NCI-H460 (cell line): ENCODE measurements around the gene DGLUCY. TPM values are rescaled to one million over a fixed set of nuclear protein-coding genes. Genes with fewer than 3 reads are reported as not detected.
"Not testable (repeated sequence)": the region's sequence is repeated elsewhere in the genome, so short reads cannot be mapped to it uniquely, and the experiment has no call there.

ENCODE experiments used
- DNase-seq: peaks from one replicate; pipeline ENCODE4 v3.0.0-alpha.2; 2016; ENCODE audit warnings: low read depth; ENCODE audit errors: extremely low read depth
- total RNA-seq: library from RNA; depleted of rRNA; stranded (reverse); fragments of >200 nt; shearing (Covaris generic); gene quantifications from 2 replicates; pipeline ENCODE4 v1.2.3, GENCODE V29; 2014

The DGLUCY gene
- total RNA-seq, 1 experiment from 2014 or later = 8.3 TPM

DNA sequence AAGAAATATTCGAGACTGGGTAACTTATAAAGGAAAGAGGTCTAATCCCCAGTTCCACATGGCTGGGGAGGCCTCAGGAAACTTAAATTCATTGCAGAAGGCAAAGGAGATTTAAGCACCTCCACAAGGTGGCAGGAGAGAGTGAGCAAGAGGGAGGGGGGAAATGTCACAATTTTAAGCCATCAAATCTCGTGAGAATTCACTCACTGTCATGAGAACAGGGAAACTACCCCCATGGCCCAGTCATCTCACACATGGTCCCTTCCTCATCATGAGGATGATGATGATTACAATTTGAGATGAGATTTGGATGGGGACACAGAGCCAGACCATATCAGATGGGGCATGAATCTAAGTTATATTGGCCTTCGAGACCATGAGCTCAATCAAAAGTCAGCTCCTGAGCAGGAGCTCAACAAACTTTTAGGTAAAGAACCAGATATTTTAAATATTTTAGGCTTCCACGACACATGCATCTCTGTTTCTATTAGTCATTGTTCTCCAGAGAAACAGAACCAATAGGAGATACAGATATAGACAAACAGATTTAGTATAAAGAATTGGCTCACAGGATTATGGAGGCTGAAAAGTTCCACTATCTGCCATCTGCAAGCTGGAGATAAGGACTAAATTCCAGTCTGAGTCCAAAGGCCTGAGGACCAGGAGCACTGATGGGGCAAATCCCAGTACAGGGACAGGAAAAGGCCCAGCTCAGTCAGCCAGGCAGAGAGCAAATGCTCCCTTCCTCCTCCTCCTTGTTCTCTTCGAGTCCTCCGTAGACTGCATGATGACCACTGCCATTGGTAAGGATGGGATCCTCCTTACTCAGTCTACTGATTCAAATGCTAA lies 24.9 kb downstream of the DGLUCY start:
- DNase-seq = peak; percentile 38

DNA sequence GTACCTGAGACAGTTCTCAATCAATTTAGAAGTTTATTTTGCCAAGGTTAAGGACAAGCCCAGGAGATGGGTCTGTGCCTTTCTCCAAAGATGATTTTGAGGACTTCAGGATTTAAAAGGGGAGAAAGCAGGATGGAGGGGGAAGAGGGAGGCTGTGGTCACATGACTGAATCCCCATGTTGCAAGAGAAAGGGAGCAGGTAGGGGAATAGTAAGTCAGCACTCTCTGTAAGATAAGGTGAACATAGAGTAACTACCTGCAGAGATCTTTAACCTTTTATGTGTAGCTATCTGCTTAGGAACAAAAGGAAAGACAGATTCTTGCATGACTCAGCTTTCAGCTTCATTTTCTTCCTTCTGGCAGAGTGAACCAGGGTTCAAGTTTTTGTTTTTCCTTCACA lies 25.9 kb downstream of the DGLUCY start:
- DNase-seq = no peak

DNA sequence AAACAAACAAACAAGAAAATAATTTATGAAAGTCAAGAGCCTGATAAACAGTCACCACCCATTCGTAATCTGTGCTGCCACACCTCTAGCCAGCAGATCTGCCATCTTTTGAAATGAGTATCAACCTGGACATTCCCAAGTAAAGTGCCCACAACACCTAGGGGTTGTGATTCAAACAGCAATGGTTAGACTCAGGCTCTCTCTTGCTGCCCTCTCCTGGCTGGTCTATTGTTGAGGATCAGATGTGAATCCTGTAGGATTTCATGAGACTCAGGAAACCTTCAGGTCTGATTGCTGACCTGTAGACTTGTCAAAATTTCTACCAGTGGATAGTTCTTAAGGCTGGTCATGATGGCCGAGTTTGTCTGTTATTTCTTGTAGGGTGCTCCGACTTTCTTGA lies 26.8 kb downstream of the DGLUCY start:
- DNase-seq = peak; percentile 31

DNA sequence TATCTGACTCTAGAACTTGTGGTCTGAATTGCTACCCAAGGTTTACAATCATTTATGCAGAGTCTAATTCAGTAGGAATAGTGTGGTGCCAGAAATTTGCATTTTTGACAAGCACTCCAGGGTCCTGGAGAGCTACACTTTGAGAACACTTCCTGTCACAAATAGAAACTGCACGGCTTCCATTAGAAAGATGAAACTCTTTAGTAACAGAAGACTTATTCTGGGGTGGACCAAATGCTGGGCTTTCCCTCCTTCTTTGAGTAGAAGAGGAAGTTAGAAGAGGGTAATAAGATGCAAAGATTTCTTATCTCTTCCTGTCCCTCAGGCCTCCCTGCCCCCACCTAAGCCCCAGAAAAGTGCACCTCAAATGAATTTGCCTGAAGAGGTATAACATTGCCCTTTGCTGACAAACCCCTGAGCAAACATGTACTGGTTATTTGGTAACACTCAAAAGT lies 28.4 kb downstream of the DGLUCY start:
- no peak for DNase-seq

DNA sequence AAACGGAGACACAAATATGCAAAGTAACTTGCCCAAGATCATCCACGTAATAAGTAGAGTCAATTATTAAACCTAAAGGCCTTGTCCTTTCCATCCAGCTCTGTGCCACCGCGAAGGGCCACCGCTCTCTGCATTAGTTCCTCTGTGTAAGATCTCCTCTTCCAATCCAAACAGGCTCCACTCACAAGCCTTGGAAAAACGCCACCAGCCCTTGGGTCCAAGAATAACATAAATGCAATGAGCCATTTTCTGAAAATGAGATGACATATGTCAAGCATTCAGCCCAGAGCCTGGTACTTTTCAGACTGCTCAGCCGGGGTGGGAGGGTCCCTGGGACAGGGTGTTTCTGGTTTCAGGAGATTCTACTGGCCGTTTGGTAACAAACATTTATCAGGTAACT lies 30.0 kb downstream of the DGLUCY start:
- DNase-seq = no peak

DNA sequence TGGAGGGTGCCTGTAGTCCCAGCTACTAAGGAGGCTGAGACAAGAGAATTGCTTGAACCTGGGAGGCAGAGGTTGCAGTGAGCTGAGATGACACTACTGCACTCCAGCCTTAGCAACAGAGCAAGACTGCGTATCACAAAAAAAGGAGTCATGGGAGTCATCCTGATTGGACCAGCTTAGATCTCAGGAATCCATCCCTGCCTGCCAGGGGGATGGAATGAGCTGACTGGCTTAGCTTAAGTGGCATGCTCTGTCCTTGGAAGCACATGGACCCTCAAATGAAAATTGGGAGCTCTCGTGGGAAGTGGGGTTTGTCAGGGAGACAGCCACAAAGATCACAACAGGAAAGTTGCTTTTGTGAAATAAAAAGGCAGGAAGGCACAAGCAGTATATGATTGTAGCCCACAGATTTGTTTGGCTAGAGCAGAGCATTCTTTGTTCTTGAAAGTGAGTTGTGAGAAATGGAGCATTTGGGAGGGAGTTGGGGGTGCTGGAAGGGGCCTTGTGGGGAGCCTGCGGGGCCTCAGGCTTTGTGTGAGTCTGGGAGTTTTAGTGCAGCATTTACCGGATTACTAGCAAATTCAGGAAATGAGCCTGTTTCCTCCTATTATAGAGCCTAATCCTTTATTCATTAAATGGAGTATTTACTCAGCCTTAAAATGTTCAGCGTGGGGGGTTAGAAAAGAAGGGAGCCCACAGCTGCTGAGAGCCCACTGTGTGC lies 30.7 kb downstream of the DGLUCY start:
- DNase-seq = no peak

DNA sequence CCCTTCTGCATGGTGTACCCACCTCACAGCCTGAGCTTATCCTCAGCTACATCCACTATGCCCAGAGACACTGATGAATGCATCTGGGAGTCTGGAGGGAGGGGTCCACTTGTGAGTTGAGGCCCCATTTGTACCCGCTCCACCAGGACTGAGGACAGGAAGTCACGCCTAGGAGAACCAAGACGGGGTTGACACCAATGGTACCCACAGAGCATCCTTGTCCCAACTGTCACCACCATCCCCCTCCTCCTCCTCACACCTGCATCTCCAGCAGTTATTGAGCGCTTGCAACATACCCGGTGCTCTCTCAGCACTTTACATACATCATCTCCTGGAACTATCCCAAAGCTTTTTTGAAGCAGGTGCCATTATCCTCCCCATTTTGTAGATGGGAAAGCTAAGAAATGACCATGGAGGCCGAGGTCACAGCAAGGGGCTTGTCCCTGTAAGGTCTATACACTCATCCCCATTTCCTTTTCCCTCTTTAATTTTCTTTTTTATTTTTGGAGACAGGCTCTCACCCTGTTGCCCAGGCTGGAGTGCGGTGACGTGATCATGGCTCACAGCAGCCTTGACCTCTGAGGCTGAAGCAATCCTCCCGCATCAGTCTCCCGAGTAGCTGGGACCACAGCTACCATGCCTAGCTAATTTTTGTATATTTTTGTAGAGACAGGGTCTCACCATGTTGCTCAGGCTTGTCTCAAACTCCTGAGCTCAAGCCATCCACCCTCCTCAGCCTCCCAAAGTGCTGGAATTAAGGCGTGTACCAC lies 31.7 kb downstream of the DGLUCY start:
- no peak for DNase-seq

DNA sequence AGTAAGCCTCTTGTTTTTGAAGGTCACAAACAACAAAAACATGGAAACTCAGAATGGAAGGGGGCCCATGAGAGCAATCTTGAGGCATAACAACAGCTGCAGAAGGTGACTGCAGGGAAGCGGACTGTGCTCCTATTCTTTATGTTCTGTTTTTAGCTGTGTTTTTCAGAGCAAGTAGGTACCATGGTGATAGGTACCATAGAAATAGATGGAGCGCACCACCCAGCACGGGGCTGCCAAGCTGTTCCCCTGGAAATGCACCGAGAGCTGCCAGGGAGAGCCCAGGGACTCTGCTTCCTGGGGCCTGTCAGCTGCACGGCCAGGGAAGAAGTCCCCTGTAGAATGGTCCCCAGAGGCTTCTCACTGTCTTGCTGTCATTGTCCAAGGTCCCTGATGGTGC lies 32.8 kb downstream of the DGLUCY start:
- no peak for DNase-seq

DNA sequence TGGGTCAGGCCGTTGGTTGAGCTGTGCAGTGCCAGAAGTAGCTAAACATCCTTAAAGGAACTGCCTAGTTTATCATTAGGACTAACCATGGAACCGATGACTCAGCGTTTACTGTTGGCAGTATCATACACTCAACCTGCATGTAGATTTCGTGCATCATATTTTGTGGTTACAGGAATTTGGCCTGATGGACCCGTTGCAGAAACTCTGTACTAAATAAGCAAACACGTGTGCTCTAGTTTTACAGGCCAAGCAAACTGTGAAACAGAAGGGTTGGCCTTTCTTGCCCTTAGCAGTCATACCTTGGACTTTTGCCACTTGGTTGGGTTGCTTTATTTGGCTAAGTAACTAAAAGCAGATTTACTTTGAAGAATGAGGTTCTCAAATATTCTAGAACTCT lies 35.6 kb downstream of the DGLUCY start:
- peak; percentile 8 for DNase-seq

DNA sequence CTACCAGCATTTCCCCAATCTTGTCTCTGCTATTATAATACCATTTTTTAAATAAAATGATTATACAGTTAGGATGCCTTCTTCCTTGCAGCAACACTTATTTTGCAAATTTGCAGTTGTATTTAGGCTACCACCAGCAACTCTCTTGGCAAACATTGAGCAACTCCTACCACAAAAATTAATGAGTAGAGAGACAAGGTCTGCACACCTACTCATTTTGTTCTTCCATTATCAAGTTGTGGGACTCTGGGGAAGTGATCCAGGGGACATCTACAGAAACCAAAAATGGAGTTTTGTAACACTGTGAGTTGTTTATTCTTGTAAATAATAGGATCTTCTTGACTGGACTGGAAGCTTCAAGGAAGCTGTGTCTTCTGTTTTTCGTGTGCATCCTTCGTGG lies 38.6 kb downstream of the DGLUCY start:
- no peak for DNase-seq

DNA sequence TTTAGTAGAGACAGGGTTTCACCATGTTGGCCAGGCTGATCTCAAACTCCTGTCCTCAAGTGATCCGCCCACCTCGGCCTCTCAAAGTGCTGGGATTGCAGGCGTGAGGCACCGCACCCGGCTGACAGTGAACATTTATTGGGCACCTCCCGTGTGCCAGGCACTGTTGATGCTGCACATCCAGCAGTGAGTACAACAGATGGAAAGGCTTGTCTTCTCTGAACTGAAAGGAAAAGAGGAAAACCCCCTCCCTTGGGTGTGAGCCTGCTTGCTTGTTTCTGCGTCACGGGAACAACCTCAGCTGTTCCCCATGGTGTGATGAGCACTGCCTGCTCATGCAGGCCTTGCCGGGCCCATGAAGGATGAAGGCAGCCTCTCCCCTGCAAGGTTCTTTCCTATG lies 39.5 kb downstream of the DGLUCY start:
- no peak for DNase-seq

DNA sequence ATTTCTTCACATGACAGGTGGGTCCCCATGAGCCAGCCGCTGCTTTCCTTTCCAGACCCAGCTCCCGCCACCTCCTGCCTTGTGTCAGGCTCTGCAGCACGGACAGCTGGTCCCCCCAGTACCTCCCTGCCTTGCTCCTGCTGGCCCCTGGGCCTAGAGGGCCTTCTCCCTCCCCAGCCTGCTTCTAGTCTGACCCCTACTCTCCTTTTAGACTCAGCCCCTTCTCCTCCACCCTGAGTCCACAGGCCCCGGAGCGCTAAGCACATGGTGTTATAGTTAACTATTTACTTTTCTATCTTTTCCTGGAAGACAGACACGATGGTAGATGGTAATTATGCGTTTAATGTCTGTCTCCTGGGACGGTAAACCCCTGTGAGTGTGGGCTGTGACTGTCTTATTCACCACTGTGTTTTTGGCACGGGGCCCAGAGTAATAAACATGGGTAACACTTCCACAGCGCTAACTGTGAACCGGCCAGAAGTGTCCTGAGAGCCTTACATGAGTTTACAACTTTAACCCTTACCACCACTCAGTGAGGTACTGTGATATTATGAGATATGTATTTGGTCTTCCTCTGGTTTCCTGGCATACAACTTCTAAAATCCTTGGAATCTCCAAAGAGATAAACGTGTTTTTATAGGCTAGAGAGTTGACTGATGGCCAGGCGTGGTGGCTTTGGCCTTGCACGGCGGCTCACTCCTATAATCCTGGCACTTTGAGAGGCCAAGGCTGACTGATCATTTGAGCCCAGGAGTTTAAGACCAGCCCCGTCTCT lies 41.2 kb downstream of the DGLUCY start:
- no peak for DNase-seq

DNA sequence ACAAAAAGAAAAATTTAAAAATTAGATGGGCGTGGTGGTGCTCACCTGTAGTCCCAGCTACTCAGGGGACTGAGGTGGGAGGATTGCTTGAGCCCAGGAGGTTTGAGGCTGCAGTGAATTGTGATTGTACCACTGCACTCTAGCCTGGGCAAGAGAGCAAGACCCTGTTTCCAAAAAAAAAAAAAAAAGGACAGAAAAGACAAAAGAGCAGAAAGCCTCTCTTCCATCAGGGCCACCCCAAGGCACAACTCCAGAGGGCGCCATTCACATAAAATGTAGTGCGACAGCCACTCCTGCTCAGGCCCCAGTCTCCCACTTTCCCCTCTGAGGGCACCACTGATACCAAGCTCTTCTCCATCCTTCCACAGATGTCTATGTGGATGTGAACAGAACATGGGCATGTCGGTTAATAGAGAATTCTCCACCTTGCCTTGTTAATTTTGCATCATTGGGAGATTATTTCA lies 41.8 kb downstream of the DGLUCY start:
- DNase-seq = no peak

DNA sequence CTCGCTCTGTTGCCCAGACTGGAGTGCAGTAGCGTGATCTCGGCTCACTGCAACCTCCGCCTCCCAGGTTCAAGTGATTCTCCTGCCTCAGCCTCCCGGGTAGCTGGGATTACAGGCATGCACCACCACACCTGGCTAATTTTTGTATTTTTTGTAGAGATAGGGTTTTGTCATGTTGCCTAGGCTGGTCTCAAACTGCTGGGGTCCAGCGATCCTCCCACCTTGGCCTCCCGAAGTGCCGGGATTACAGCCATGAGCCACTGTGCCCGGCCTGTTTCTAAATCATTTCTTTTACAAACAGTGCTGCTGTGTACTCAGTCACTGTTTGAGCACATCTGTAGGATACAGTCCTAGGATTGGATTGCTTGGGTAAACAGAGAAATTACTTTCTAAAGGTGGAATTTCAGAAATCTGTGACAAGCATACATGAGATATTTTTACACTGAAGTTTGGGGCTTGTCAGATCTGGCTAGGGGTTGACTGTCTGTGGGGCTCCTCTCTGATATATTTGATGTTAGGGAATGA lies 42.3 kb downstream of the DGLUCY start:
- DNase-seq = not testable (repeated sequence)

DNA sequence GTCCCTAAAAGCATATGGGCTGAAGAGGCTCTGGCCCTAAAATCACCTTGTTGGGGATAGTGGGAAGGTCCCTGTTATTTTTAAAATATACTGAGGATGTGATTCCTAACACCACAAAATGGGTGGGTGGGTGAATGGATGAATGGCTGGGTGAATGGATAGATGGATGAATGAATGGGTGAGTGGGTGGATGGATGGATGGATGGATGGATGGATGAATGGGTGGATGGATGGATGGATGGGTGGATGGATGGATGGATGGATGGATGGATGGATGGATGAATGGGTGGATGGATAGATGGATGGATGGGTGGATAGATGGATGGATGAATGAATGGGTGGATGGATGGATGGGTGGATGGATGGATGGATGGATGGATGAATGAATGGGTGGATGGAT lies 43.0 kb downstream of the DGLUCY start:
- not testable (repeated sequence) for DNase-seq

DNA sequence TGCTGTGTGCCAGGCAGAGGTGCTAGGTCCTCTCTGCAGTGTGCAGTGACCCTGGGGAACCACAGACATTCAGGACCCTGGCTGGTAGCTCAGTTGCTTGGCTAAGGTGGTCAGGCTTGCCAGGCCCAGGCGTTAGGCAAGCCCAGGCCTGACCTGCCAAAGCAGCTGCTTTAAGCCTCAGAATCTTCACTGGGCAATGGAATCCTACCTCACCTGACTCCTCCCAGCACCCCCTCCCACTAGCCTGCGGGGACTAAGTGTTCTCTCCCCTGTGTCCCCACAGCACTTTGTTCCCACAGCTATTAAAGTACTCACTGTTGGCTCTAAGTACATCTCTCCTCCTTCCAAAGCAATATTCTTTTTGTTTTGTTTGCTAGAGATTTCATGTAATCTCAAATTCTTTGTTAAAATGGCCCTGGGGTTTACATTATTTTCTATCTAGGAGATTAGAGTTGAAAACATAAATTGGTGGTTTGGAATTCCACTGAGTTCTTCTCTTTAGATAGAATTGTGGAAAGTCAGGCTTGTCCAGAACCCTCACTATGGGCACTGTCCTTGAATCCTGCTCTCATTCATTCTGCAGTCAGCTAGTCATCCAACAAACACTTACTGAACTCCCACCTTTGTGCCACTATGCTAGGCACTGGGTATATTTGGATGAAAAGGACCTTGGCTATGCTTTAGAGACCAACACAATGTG lies 44.4 kb downstream of the DGLUCY start:
- DNase-seq = no peak

DNA sequence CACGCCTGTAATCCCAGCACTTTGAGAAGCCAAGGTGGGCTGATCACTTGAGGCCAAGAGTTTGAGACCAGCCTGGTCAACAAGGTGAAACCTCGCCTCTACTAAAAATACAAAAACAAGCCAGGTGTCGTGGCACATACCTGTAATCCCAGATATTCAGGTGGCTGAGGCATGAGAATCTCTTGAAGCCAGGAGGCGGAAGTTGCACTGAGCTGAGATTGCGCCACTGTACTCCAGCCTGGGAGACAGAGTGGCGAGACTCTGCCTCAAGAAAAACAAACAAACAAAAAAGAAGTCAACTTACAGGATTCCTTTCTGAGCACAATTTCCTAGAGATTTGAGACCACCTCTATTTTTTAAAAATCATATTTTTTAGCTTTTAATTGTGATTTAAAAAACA lies 45.3 kb downstream of the DGLUCY start:
- no peak for DNase-seq

DNA sequence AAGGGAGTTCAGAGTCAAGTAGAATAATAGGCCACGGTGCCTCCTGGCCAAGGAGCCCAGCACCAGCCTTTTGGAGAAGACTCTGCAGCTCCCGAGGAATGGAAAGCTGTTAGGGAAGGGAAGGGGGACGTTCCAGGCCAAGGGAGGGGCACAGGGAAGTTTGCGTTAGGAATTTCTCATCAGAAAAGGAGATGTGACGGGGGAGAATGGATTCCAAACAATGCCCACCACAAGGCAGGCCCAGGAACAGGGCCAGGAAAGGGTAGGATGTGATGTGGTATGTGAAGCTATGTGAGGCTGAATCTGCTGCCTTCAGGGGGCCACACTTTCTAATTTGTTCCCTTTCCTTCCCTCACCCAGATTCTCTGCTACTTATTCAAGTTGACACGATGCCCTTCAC lies 46.0 kb downstream of the DGLUCY start:
- DNase-seq = no peak

DNA sequence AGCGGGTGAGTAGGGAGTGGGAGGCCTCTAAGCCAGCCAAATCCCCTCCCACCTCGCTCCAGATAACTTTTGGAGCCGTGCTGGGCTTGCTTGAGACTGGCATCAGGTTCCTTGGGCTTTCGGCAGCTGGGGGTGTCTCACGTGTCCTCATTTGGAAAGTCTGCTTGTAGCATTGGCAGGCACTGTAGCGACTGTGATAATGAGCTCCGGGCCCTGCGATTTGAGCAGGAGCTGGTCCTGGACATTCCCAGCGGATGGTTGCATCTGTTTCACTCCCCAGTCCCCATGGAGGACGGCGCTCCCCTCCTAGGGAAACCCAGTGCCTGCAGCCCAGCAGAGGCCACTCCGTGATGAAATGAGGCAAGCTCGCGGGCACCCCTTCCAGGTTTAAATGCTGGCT lies 49.4 kb downstream of the DGLUCY start:
- no peak for DNase-seq

DNA sequence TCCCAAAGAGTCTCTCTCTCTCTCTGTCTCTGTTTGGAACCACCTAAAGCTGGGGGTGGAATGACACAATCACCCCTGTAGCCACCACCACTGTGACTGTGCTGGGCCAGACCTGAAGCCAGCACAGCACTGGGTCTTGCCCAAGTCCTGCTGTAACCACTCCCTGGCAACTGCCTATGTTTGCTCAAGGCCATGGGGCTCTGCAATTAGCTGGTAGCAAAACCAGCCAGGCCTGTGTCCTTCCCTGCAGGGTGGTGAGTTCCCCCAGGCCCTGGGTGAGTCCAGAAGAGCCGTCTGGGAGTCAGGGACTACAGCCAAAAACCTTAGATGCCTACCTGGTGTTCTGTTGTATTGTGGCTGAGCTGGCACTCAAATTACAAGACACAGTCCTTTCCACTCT lies 50.8 kb downstream of the DGLUCY start:
- no peak for DNase-seq
